HepG2 (cell line): Measurements from ENCODE around the gene LIMCH1. TPM values are rescaled to one million over a fixed set of nuclear protein-coding genes. Genes with fewer than 3 reads are reported as not detected.

Experiments used
- ATAC-seq: fragments of 200-7000 bp; cut with Tn5 transposase; 3 replicates; pipeline ENCODE4 v1.9.1; 2020; ENCODE audit warnings: mild to moderate bottlenecking, moderate library complexity
- BruUV-seq: library from RNA; stranded (reverse); fragments of 400-500 nt; replicated peaks from 2 replicates; lab custom pipeline; 2021; lab: Mats Ljungman, UMichigan
- CTCF ChIA-PET: fragments of 300-600 bp; formaldehyde crosslinking; extraction: SDS; loops from one replicate; lab custom pipeline; 2021; ENCODE audit warnings: low total read pairs, inconsistent platforms, low intra/inter-chr PET ratio; lab: Yijun Ruan, JAX
- POLR2A ChIA-PET: fragments of 350-600 bp; sonication (Branson Sonifier 250); formaldehyde crosslinking; loops from one replicate; lab custom pipeline; 2020; ENCODE audit warnings: antibody characterized with exemption, inconsistent platforms; lab: Yijun Ruan, JAX
- DNase-seq: peaks from one replicate; pipeline ENCODE4 v3.0.0-alpha.2; 2015; ENCODE audit warnings: low spot score
- FAIRE-seq: peaks from 3 replicates; lab custom pipeline; 2011; peaks lifted over from hg19 to GRCh38; lab: Jason Lieb, UNC
- H2AFZ ChIP-seq: one replicate; pipeline ENCODE4 v1.6.1; 2011; ENCODE audit warnings: low read length, inconsistent platforms
- H3K27ac ChIP-seq: fragments of 300-600 bp; 3 replicates; pipeline ENCODE4 v1.8.0; 2011; ENCODE audit warnings: mixed run types, mild to moderate bottlenecking, mixed read lengths, low read length, inconsistent platforms; ENCODE audit not compliant: insufficient read depth; ENCODE audit errors: extremely low read length
- H3K27me3 ChIP-seq, 2 experiments: fragments of 200-600 bp in 1 of 2; 2 replicates in 1 of 2; 3 replicates in 1 of 2; pipeline versions ENCODE4 v1.6.0 to v1.8.0; 2011; ENCODE audit warnings: low read length in 2 of 2, mild to moderate bottlenecking in 2 of 2, moderate library complexity in 2 of 2, inconsistent platforms in 1 of 2; ENCODE audit not compliant: insufficient read depth in 2 of 2, control insufficient read depth in 1 of 2
- H3K36me3 ChIP-seq, 2 experiments: fragments of 200-600 bp in 1 of 2; replicated peaks in 1 of 2; 2 replicates in 1 of 2; 3 replicates in 1 of 2; pipeline versions ENCODE4 v1.5.1 to v1.8.0; 2011; ENCODE audit warnings: low read length in 2 of 2, inconsistent platforms in 1 of 2; ENCODE audit not compliant: insufficient read depth in 2 of 2, control insufficient read depth in 1 of 2
- H3K4me1 ChIP-seq: 2 replicates; pipeline ENCODE4 v1.5.1; 2012; ENCODE audit warnings: low read length, inconsistent platforms; ENCODE audit not compliant: insufficient read depth
- H3K4me2 ChIP-seq: 2 replicates; pipeline ENCODE4 v1.6.0; 2011; ENCODE audit warnings: low read depth, low read length, inconsistent platforms
- H3K4me3 ChIP-seq, 3 experiments: fragments of 200-600 bp in 1 of 3; sonication (generic), shearing (Covaris generic) in 1 of 3; replicated peaks in 1 of 3; 2 replicates each; pipeline ENCODE4 v1.5.1; 2011 to 2016; ENCODE audit warnings: low read length in 3 of 3, inconsistent platforms in 2 of 3, low read depth in 2 of 3, mild to moderate bottlenecking in 2 of 3, control low read depth in 1 of 3, mixed read lengths in 1 of 3; ENCODE audit not compliant: insufficient read depth in 1 of 3
- H3K79me2 ChIP-seq: one replicate; pipeline ENCODE4 v1.6.1; 2011; ENCODE audit warnings: low read length, inconsistent platforms; ENCODE audit not compliant: insufficient read depth
- H3K9ac ChIP-seq: 2 replicates; pipeline ENCODE4 v1.6.0; 2011; ENCODE audit warnings: mild to moderate bottlenecking, low read depth, low read length, inconsistent platforms; ENCODE audit not compliant: insufficient read depth
- H3K9me3 ChIP-seq: 2 replicates; pipeline ENCODE4 v1.5.1; 2012; ENCODE audit warnings: mild to moderate bottlenecking, low read length
- H4K20me1 ChIP-seq: 2 replicates; pipeline ENCODE4 v1.6.0; 2011; ENCODE audit warnings: inconsistent platforms, mild to moderate bottlenecking, low read length, moderate library complexity; ENCODE audit not compliant: insufficient read depth
- BATF2 ChIP-seq: sonication (generic); formaldehyde crosslinking; IDR thresholded peaks from 2 replicates; pipeline ENCODE4 v1.8.0; 2022; ENCODE audit warnings: mild to moderate bottlenecking, missing genetic modification reagents, moderate library complexity
- CREM ChIP-seq, 2 experiments: sonication (generic) in 1 of 2; formaldehyde crosslinking in 1 of 2; IDR thresholded peaks; 2 replicates each; pipeline versions ENCODE4 v1.4.0 to v1.6.1; 2016 to 2020; ENCODE audit warnings: antibody characterized with exemption in 1 of 2, mild to moderate bottlenecking in 1 of 2, missing genetic modification reagents in 1 of 2
- ISX ChIP-seq: sonication (generic); formaldehyde crosslinking; conservative IDR thresholded peaks from 2 replicates; pipeline ENCODE4 v1.5.0; 2020; ENCODE audit warnings: missing genetic modification reagents
- KLF16 ChIP-seq, 2 experiments: sonication (generic) in 1 of 2; formaldehyde crosslinking in 1 of 2; IDR thresholded peaks; 2 replicates each; pipeline versions ENCODE4 v1.6.1 to v1.8.0; 2016 to 2023; ENCODE audit warnings: missing genetic modification reagents in 2 of 2, missing compliant biosample characterization in 1 of 2
- MXD1 ChIP-seq: sonication (generic); formaldehyde crosslinking; IDR thresholded peaks from 2 replicates; pipeline ENCODE4 v1.4.0; 2020; ENCODE audit warnings: mild to moderate bottlenecking, missing genetic modification reagents
- PHB2 ChIP-seq: fragments of 450-650 bp; IDR thresholded peaks from 2 replicates; pipeline ENCODE4 v1.6.1; 2018; ENCODE audit not compliant: partially characterized antibody
- SP4 ChIP-seq: sonication (generic); formaldehyde crosslinking; IDR thresholded peaks from 2 replicates; pipeline ENCODE4 v1.8.1; 2023; ENCODE audit warnings: mild to moderate bottlenecking, missing genetic modification reagents
- SRY ChIP-seq: sonication (generic); formaldehyde crosslinking; IDR thresholded peaks from 2 replicates; pipeline ENCODE4 v1.8.0; 2022; ENCODE audit warnings: mild to moderate bottlenecking, missing genetic modification reagents
- ZBTB37 ChIP-seq: sonication (generic); formaldehyde crosslinking; IDR thresholded peaks from 2 replicates; pipeline ENCODE4 v1.4.0; 2020; ENCODE audit warnings: mild to moderate bottlenecking, missing genetic modification reagents
- ZNF280B ChIP-seq: sonication (generic); formaldehyde crosslinking; IDR thresholded peaks from 2 replicates; pipeline ENCODE4 v1.5.0; 2020; ENCODE audit warnings: missing genetic modification reagents, mild to moderate bottlenecking, borderline replicate concordance
- ZNF546 ChIP-seq: sonication (generic); formaldehyde crosslinking; conservative IDR thresholded peaks from 2 replicates; pipeline ENCODE4 v1.8.1; 2023; ENCODE audit warnings: mild to moderate bottlenecking, missing genetic modification reagents
- ZSCAN12 ChIP-seq: sonication (generic); formaldehyde crosslinking; IDR thresholded peaks from 2 replicates; pipeline ENCODE4 v1.9.0; 2021; ENCODE audit warnings: mild to moderate bottlenecking, missing genetic modification reagents
- WGBS: methylation state at CpG from one replicate; pipeline ENCODE4 v1.1.6; 2017; ENCODE audit warnings: low lambda C conversion rate; 5-methylcytosine and 5-hydroxymethylcytosine counted together
- in situ Hi-C: cut with HindIII; loops from 2 replicates; pipeline ENCODE4 v1.10.0; 2017; ENCODE audit warnings: low pct_unique_long_range_greater_than_20kb; ENCODE audit not compliant: extremely low pct_ligation_motif_present
- intact Hi-C: fragments of 100-400 bp; cut with micrococcal nuclease; formaldehyde crosslinking; loops from one replicate; pipeline ENCODE4 v1.10.0; 2022; ENCODE audit not compliant: unreplicated experiment
- polyA plus RNA-seq, 8 experiments: library from polyadenylated mRNA; depleted of rRNA in 3 of 8; stranded (reverse) in 7 of 8; unstranded in 1 of 8; fragments of >200 nt; fragmentation: Illumina TruSeq in 4 of 8; extraction: Trizol in 4 of 8; gene quantifications; 2 replicates each; pipeline versions ENCODE4 v1.2.1 to v1.2.3, GENCODE V29; 2011 to 2016; ENCODE audit warnings: low read depth in 4 of 8, missing spikeins in 1 of 8, mixed read lengths in 1 of 8; ENCODE audit not compliant: insufficient read depth in 1 of 8
- total RNA-seq, 5 experiments: library from RNA; depleted of rRNA; stranded (reverse); fragments of >200 nt; fragmentation: Illumina TruSeq; extraction: Trizol; gene quantifications; 2 replicates each; pipeline ENCODE4 v1.2.3, GENCODE V29; 2016; ENCODE audit warnings: low read depth in 1 of 5

LIMCH1 gene
- total and polyA plus RNA-seq, 2 of the 13 experiments (the other 11 are each of a cell fraction or from before 2014, with no cell fraction given): 0.04 TPM; not detected in 1

- Histone ChIP-seq H3K9me3 (no peaks in the 10 kb centered on the region), H3K79me2 (no peaks in the 10 kb centered on the region), H2AFZ (no peak overlapping the region), H3K27ac (no peak overlapping the region), H4K20me1 (no peaks in the 10 kb centered on the region), H3K4me2 (no peak overlapping the region), H3K9ac (no peak overlapping the region), H3K4me1 (no peaks in the 10 kb centered on the region), H3K27me3 (no peaks in the 10 kb centered on the region), H3K4me3 (no peak overlapping the region), H3K36me3 (no peaks in the 10 kb centered on the region)
- ChIA-PET CTCF (no interaction called here), POLR2A (no interaction called here)
- FAIRE-seq: no peak
- in situ Hi-C loops: no loop called here
- DNase-seq: no peak
- BruUV-seq: no TSS peak
- 40% methylated on average over 4 of the region's 4 CpGs for WGBS
- intact Hi-C loops: no loop called here
- no peak for ATAC-seq
- TF ChIP-seq MXD1 (CRISPR knock-in tag) (no peak), CREM (IDR thresholded peaks at IDR 0.05) (no peak), CREM (CRISPR knock-in tag; IDR thresholded peaks at IDR 0.05) (no peak), ZSCAN12 (CRISPR knock-in tag) (no peak), KLF16 (CRISPR knock-in tag; IDR thresholded peaks at IDR 0.05) (no peak), SP4 (no peak), ZNF280B (CRISPR knock-in tag) (no peak), BATF2 (CRISPR knock-in tag) (no peak), ISX (CRISPR knock-in tag) (no peak), SRY (CRISPR knock-in tag) (no peak), ZBTB37 (no peak), ZNF546 (CRISPR knock-in tag) (no peak), PHB2 (no peak)
These were observed 100.9 kb downstream of the LIMCH1 start for GRCh38 chr4:41638866-41639265.
